Measurements from ENCODE around the gene SRPK2.
"Not testable (repeated sequence)": the region's sequence is repeated elsewhere in the genome, so short reads cannot be mapped to it uniquely, and the experiment has no call there.

SRPK2 gene

GRCh38 chr7:105336009-105336408 lies 52.7 kb downstream of the SRPK2 start:
- TF ChIP-seq ZNF654 (tag by site-specific recombination; IDR thresholded peaks at IDR 0.05; ENCODE audit: low read depth) (peak; percentile 51), SETDB1 (IDR thresholded peaks at IDR 0.05; ENCODE audit: insufficient read length, low read length) (no peak)
- Histone ChIP-seq H3K27ac (ENCODE audit: extremely low read depth, low read depth, low read length) (no peak overlapping the region), H3K4me1 (ENCODE audit: control insufficient read depth, insufficient read depth, low read length) (0 out of 2 replicates have a peak, but pooled peaks cover 2% of the 10 kb centered on the region), H3K9me3 (ENCODE audit: control insufficient read depth, insufficient read depth, low read depth, low read length) (no peaks in the 10 kb centered on the region), H3K4me3 (ENCODE audit: low read depth, low read length) (no peak overlapping the region), H3K36me3 (ENCODE audit: control insufficient read depth in 2 of 2, insufficient read depth in 1 of 2, low read length in 2 of 2) (no peaks in the 10 kb centered on the region)
- CTCF ChIA-PET: no interaction called here
- POLR2A ChIA-PET: no interaction called here

- H3K9me3 ChIP-seq (ENCODE audit: control insufficient read depth, insufficient read depth, low read depth, low read length); H3K4me1 ChIP-seq (ENCODE audit: control insufficient read depth, insufficient read depth, low read length); H3K36me3 ChIP-seq (ENCODE audit: control insufficient read depth in 2 of 2, insufficient read depth in 1 of 2, low read length in 2 of 2); H3K4me3 ChIP-seq (ENCODE audit: low read depth, low read length); H3K27ac ChIP-seq (ENCODE audit: extremely low read depth, low read depth, low read length); POLR2A ChIA-PET: not testable (repeated sequence)
- CTCF ChIA-PET: interaction anchor here (0.7 kb wide), 1 partner anchor 134 kb away, joined by 3 read pairs; no protein-coding TSS in a partner anchor
- TF ChIP-seq ZNF600 (tag by site-specific recombination; IDR thresholded peaks at IDR 0.05) (peak; percentile 43; the same call in 1 of the 2 replicates), KLF8 (tag by site-specific recombination; IDR thresholded peaks at IDR 0.05) (0 out of 2 replicates have a peak, but pooled peaks have one; percentile 10), ZEB2 (tag by site-specific recombination; IDR thresholded peaks at IDR 0.05) (peak; percentile 36; the same call in 1 of the 2 replicates)
Observed at GRCh38 chr7:105332661-105333060, 56.1 kb downstream of the SRPK2 start.

- no peaks in the 10 kb centered on the region for H3K36me3 ChIP-seq (ENCODE audit: control insufficient read depth in 2 of 2, insufficient read depth in 1 of 2, low read length in 2 of 2)
- TF ChIP-seq ZNF707 (tag by site-specific recombination; IDR thresholded peaks at IDR 0.05): no peak
- TF ChIP-seq ZNF658 (tag by site-specific recombination; IDR thresholded peaks at IDR 0.05): no peak
- TF ChIP-seq ZIC2 (tag by site-specific recombination; IDR thresholded peaks at IDR 0.05): no peak
- TF ChIP-seq ZNF423 (tag by site-specific recombination; IDR thresholded peaks at IDR 0.05): no peak
- TF ChIP-seq ZNF585B (tag by site-specific recombination; IDR thresholded peaks at IDR 0.05): no peak
- no peak for TF ChIP-seq CTCF (tag by site-specific recombination; IDR thresholded peaks at IDR 0.05)
- TF ChIP-seq IKZF3 (tag by site-specific recombination; IDR thresholded peaks at IDR 0.05): no peak
- TF ChIP-seq ZNF37A (tag by site-specific recombination; IDR thresholded peaks at IDR 0.05): no peak
- TF ChIP-seq SP7 (tag by site-specific recombination; IDR thresholded peaks at IDR 0.05): no peak
- TF ChIP-seq ZBTB8A (tag by site-specific recombination; IDR thresholded peaks at IDR 0.05): no peak
- TF ChIP-seq ZNF324 (tag by site-specific recombination; IDR thresholded peaks at IDR 0.05): no peak
- TF ChIP-seq WT1 (tag by site-specific recombination; IDR thresholded peaks at IDR 0.05): no peak
- TF ChIP-seq ZSCAN23 (tag by site-specific recombination; IDR thresholded peaks at IDR 0.05): no peak
- no peak for TF ChIP-seq ZNF174 (tag by site-specific recombination; IDR thresholded peaks at IDR 0.05)
- TF ChIP-seq HOXA7 (CRISPR knock-in tag; IDR thresholded peaks at IDR 0.05; ENCODE audit: borderline replicate concordance): no peak
- no peak for TF ChIP-seq ZNF23 (tag by site-specific recombination; IDR thresholded peaks at IDR 0.05; ENCODE audit: borderline replicate concordance)
- no peak for TF ChIP-seq ZNF518A (tag by site-specific recombination; conservative IDR thresholded peaks at IDR 0.05; ENCODE audit: low read depth)
- peaks cover 9% of the 10 kb centered on the region; the same call in 1 of the 2 replicates for H3K4me1 ChIP-seq (ENCODE audit: control insufficient read depth, insufficient read depth, low read length)
- H3K4me3 ChIP-seq (ENCODE audit: low read depth, low read length): no peak overlapping the region
- CTCF ChIA-PET: interaction anchor here (0.6 to 1.2 kb wide), 3 partner anchors 15 to 150 kb away, joined by 4 to 8 read pairs (median 5); no protein-coding TSS in a partner anchor
- H3K27ac ChIP-seq (ENCODE audit: extremely low read depth, low read depth, low read length): no peak overlapping the region
- H3K9me3 ChIP-seq (ENCODE audit: control insufficient read depth, insufficient read depth, low read depth, low read length): no peaks in the 10 kb centered on the region
- POLR2A ChIA-PET: no interaction called here
Observed at GRCh38 chr7:105330526-105330925, 58.2 kb downstream of the SRPK2 start.

Measured in HEK293 (cell line).